GM21423 (cell line): Measurements from ENCODE around the gene CFAP251.

Experiments
- ATAC-seq: cut with Tn5 transposase; IDR thresholded peaks from one replicate; pipeline ENCODE4 v1.9.1; 2021; ENCODE audit warnings: mild to moderate bottlenecking, moderate library complexity; ENCODE audit not compliant: unreplicated experiment

The CFAP251 gene

DNA sequence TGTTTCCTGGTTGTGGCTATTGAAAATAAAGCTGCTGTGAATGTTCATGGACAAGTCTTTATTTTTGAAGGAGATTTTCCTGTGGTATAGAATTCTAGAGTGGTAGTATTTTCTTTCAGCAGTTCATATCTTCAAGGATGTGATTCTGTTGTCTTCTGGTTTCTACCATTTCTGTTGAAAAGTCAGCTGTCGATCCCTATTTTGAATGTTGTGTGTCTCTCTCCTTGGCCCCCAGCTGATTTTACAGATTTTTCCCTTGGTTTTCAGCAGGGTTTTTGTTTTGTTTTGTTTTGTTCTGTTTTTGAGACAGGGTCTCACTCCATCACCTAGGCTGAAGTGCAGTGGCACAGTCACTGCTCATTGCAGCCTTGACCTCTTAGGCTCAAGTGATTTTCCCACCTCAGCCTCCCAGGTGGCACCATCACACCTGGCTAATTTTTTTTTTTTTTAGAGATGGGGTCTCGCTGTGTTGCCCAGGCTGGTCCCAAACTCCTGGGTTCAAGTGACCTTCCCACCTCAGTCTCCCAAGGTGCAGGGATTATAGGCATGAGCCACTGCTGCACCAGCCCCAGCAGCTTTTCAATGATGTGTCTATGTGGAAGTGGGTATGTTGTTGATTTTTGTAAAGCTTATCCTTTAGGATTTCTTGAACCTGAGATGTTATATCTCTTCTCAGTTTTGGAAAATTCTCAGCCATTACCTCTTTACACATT lies 28.1 kb downstream of the CFAP251 start:
- ATAC-seq: no peak

DNA sequence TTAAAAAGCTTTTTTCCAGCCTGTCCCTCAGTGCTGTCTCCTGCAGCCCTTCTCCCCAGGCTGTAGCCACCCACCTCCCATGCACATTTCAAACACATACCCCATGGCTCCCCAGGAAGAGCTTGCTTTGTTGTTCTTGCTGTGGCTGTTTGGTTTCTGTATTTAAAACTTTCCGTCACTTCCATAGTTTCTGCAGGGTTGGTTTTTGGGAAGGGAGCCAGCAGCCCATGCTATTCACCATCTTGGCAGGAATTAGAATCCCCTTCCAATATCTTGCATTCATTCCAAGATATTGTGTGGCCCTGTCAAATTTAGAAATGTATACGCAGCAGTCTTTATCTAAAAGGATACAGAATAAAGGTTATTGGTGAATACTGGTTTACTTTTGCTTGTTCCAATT lies 29.6 kb downstream of the CFAP251 start:
- no peak for ATAC-seq

DNA sequence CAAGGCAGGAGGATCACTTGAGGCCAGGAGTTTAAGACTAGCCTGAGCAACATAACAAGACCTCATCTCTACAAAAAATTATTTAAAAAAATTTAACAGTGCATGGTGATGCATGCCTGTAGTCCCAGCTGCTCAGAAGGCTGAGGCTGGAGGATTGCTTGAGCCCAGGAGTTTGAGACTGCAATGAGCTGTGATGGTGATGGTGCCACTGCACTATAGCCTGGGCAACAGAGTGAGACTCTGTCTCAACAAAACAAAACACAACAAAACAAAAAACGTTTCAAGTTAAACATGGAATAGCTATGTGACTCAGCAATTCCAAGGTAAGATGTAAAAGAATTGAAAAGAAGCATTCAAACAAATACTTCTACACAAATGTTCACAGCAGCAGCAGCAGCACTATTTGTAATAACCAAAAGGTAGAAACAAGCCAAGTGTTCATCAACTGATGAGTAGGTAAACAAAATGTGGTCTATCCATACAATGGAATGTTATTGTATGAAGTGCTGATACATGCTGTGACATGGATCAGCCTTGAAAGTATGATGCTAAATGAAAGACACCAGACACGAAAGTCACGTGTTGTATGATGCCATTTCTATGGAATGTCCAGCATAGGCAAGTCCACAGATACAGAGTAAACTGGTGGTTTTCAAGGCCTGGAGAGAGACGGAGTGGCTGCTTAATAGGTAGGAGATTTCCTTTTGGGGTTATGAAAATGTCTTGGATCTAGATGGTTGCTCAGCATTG lies 31.4 kb downstream of the CFAP251 start:
- no peak for ATAC-seq

DNA sequence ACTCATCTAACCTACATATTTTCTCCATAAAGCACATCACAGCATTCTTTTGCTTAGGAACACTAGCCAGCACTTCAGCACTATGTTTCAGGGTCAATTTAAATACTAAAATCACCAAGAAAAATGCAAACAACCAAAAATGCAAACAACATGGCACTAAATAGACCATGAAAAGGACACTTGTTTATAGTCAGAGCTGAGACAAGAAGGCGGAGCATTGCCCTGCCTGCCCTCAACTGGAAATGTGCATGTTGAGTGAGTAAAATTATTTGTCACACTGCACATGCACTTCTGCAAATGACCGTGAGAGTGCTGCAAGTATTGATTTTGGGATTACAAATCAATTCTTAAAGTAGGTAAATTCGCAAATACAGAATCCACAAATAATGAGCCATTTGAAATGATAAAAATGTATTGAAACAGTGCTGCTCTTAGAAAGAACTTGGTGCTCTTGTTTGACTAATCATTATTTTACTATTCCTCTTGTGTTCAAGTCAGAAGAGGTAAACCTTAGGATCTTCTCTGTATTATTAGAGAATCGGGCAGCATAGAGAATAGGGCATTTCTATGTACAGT lies 34.8 kb downstream of the CFAP251 start:
- ATAC-seq: no peak

- ATAC-seq: no peak
Measured at GRCh38 chr12:121953695-121954094, 35.3 kb downstream of the CFAP251 start.

- no peak for ATAC-seq
Measured at GRCh38 chr12:121955258-121956237, 37.2 kb downstream of the CFAP251 start.

DNA sequence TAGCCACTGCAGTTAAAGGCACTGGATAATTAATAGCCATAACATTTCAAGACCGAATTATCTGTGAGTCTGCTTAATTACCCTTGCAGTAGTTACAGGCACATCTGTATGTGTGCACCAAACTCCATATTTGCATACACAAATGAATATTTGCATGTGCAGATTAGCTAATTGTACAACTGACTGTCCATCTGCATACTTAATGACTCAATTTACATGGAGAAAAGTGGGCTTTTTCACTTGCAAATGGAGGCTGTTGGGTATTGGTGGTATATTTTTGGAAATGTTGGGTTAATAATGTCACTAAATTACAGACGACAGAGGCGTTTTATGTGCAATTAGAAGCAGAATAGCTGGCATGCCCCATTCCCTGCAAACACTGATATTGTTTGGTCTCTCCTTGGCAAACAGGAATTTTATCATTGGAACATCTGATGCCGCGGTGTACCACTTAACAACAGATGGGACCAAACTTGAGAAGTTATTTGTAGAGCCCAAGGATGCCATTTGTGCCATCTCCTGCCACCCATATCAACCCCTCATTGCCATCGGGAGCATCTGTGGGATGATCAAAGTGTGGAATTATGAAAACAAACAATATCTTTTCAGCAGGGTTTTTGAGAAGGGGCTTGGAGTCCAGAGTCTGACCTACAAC lies 39.6 kb downstream of the CFAP251 start:
- ATAC-seq: no peak

GRCh38 chr12:121958541-121959240 lies 40.3 kb downstream of the CFAP251 start:
- ATAC-seq: no peak

GRCh38 chr12:121960541-121960940 lies 42.1 kb downstream of the CFAP251 start:
- no peak for ATAC-seq

GRCh38 chr12:121961195-121961879 lies 42.9 kb downstream of the CFAP251 start:
- ATAC-seq: no peak

GRCh38 chr12:121963341-121964018 lies 45.1 kb downstream of the CFAP251 start:
- no peak for ATAC-seq

DNA sequence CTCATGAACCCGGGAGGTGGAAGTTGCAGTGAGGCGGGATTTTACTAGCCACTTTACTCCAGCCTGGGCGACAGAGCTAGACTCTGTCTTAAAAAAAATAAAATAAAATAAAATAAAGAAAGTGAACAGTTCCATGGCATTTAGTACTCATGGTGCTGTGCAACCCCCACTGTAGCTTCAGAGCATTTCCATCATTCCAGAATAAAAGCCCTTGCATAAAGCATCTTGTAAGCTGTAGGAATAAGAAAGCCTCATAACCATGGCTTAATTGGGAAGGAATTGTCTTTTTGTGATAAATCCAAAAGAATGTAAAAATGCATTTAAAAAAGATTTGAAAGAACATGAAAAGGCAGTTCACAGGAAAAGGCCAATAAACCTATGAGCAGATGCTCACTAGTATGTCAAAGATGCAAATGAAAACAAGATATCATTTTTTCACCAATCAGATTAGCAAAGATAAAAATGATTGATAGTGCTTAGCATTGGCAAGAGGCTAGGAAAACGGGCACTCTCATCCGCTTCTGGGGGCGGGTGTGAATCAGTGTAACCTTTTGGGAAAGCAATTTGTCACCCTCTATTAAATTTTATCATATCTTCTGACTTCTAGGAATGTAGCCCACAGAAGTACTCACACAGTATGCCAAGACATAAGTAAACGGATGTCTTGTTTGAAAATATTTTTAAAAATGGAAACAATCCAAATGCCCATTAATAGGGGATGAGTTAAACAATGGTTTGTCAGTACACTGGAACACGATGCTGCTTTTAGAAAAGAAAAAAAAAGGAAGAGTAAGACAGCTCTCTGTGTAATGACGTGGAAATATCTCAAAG lies 46.6 kb downstream of the CFAP251 start:
- ATAC-seq: no peak

DNA sequence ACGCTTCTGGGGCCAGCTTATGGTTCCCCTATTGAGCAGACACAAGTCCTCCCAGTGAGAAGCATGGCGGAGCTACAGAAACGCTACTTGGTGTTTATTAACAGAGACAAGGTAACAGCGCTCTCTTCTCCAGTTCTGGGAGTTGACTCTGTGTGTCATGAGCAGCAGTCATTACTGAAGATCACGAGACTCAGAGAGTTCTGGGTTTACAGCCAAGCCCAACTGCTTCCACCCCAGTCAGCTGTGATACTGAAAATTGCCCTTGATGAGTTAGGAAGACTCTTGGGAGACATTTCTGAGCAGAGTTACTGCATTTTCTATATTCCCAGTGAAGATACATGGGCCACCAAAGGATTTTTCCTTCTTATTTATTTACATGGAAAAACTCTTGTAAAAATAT lies 48.6 kb downstream of the CFAP251 start:
- ATAC-seq: no peak

- no peak for ATAC-seq
Measured at GRCh38 chr12:121968876-121969275, 50.5 kb downstream of the CFAP251 start.

GRCh38 chr12:121969726-121970125 lies 51.3 kb downstream of the CFAP251 start:
- no peak for ATAC-seq

DNA sequence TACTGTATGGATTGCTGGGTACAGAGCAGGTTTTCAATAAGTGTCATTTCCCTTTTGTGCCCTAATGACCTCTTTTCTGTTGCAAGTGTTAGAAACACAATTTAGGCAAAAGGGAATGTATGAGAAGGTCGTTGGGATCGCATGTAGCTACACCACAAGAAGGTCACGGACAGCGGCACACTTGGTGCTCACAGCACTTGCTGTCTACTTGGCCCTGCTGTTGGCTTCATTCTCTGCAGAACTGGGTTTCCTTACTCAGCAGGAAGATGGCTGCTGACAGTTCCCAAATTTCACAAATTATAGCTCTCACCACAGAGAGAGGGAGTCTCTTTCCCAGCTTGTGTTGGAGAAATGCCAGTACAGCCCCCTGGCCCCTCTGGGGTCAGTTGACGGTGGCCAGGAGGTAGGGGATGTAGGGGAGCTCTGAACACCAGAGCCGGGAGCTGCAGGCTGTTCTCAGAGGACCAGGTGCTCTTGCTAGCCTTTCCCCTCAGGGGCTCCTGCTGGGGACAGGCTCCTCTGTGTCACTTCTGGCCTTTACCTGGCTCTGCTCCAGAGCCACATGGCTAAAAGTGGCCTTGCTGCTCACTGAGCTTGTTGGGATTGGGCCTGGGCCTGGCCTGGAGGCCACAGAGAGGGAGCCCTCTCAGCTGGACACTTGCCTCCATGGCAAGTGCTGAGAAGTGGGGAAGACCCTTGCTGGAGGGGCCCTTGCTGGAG lies 52.3 kb downstream of the CFAP251 start:
- ATAC-seq: no peak
